IPS-18a (cell line): ENCODE results near the gene KANSL2.

Experiments used
- H3K27ac ChIP-seq: one replicate; pipeline ENCODE4 v1.5.1; 2013; ENCODE audit warnings: low read length
- H3K27me3 ChIP-seq: one replicate; pipeline ENCODE4 v1.6.1; 2013; ENCODE audit warnings: mild to moderate bottlenecking, low read length; ENCODE audit not compliant: control insufficient read depth, insufficient read depth
- H3K36me3 ChIP-seq: one replicate; pipeline ENCODE4 v1.6.1; 2013; ENCODE audit warnings: low read depth, low read length; ENCODE audit not compliant: control insufficient read depth
- H3K4me1 ChIP-seq: one replicate; pipeline ENCODE4 v1.6.1; 2013; ENCODE audit warnings: low read depth, low read length; ENCODE audit not compliant: control insufficient read depth
- H3K4me3 ChIP-seq: one replicate; pipeline ENCODE4 v1.5.1; 2013; ENCODE audit warnings: low read length
- H3K9ac ChIP-seq: one replicate; pipeline ENCODE4 v1.6.1; 2013; ENCODE audit warnings: mild to moderate bottlenecking, low read length, moderate library complexity
- H3K9me3 ChIP-seq: one replicate; pipeline ENCODE4 v1.6.1; 2013; ENCODE audit warnings: low read depth, low read length; ENCODE audit not compliant: control insufficient read depth

KANSL2 gene

DNA sequence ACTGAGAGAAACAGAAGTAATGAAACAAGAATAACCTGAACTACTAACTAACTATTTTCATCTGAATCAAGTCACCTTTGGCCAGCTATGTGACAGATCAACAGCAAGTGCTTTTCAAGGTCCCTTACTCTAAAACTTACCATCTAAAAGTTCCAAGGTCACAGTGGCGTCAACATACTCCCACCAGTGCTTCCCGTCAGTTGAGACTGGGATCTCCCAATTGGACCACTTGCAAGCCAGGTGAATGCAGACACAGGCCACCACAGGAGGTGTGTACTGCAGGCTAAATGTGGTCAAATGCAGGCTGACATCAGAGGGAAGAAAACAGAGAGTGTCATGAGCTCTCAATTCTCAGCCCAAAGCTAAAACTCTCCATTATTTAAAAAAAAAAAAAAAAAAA lies 13.8 kb upstream of the KANSL2 start:
- Histone ChIP-seq H3K36me3 (peaks cover 67% of the 10 kb centered on the region), H3K27me3 (no peaks in the 10 kb centered on the region), H3K9ac (no peak overlapping the region), H3K4me1 (no peaks in the 10 kb centered on the region), H3K9me3 (no peaks in the 10 kb centered on the region), H3K4me3 (no peak overlapping the region), H3K27ac (no peak overlapping the region)

- H3K4me1 ChIP-seq, result no peaks in the 10 kb centered on the region
- H3K9ac ChIP-seq, result no peak overlapping the region
- H3K4me3 ChIP-seq, result no peak overlapping the region
- H3K9me3 ChIP-seq, result no peaks in the 10 kb centered on the region
- no peak overlapping the region for H3K27ac ChIP-seq
- peaks cover 69% of the 10 kb centered on the region for H3K36me3 ChIP-seq
- no peaks in the 10 kb centered on the region for H3K27me3 ChIP-seq
These were observed 12.0 kb upstream of the KANSL2 start for GRCh38 chr12:48694038-48694437.

- Histone ChIP-seq H3K9me3 (no peaks in the 10 kb centered on the region), H3K4me3 (no peak overlapping the region), H3K36me3 (peaks cover 73% of the 10 kb centered on the region), H3K27ac (no peak overlapping the region), H3K9ac (no peak overlapping the region), H3K4me1 (no peaks in the 10 kb centered on the region), H3K27me3 (no peaks in the 10 kb centered on the region)
These were observed 11.5 kb upstream of the KANSL2 start for GRCh38 chr12:48693572-48693971.

- Histone ChIP-seq H3K4me1 (no peaks in the 10 kb centered on the region), H3K9ac (no peak overlapping the region), H3K4me3 (no peak overlapping the region), H3K9me3 (no peaks in the 10 kb centered on the region), H3K36me3 (peaks cover 67% of the 10 kb centered on the region), H3K27me3 (no peaks in the 10 kb centered on the region), H3K27ac (no peak overlapping the region)
These were observed 9.9 kb upstream of the KANSL2 start for GRCh38 chr12:48691826-48692487.

- no peak overlapping the region for H3K9ac ChIP-seq
- H3K36me3 ChIP-seq, result peaks cover 62% of the 10 kb centered on the region
These were observed 9.0 kb upstream of the KANSL2 start for GRCh38 chr12:48690990-48691389.

DNA sequence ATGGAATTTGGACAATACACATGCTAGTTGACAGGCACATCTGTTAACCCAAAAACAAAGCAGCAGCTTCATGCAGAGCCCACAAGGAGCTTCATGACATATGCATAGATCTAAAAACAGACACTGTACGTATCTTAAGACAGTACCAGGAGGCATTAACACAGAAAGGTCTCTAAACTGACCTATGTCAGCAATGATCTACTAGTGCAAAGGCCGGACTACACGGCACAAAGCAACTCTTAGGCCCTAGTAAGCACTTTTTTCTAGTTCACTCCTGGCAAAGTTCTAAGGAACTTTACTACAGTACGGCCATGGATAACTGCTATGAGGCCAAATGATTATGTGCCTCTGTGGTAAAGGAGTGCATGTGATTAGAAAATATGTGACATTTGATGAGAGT lies 8.4 kb upstream of the KANSL2 start:
- Histone ChIP-seq H3K9ac (no peak overlapping the region), H3K27me3 (no peaks in the 10 kb centered on the region), H3K36me3 (peaks cover 56% of the 10 kb centered on the region)

More at GRCh38 chr12:48690990-48691389, 9.0 kb upstream of the KANSL2 start:
- Histone ChIP-seq H3K27me3 (no peaks in the 10 kb centered on the region), H3K4me1 (no peaks in the 10 kb centered on the region), H3K9me3 (no peaks in the 10 kb centered on the region), H3K27ac (no peak overlapping the region), H3K4me3 (no peak overlapping the region)

GRCh38 chr12:48688836-48689235 lies 6.8 kb upstream of the KANSL2 start:
- Histone ChIP-seq H3K4me3 (no peak overlapping the region), H3K27me3 (no peaks in the 10 kb centered on the region), H3K9ac (no peak overlapping the region), H3K36me3 (peaks cover 41% of the 10 kb centered on the region), H3K4me1 (no peaks in the 10 kb centered on the region), H3K27ac (no peak overlapping the region), H3K9me3 (no peaks in the 10 kb centered on the region)

More for the DNA sequence above, 8.4 kb upstream of the KANSL2 start:
- H3K4me1 ChIP-seq, result no peaks in the 10 kb centered on the region
- H3K27ac ChIP-seq, result no peak overlapping the region
- H3K9me3 ChIP-seq, result no peaks in the 10 kb centered on the region
- H3K4me3 ChIP-seq, result no peak overlapping the region

GRCh38 chr12:48687592-48687991 lies 5.6 kb upstream of the KANSL2 start:
- Histone ChIP-seq H3K4me3 (no peak overlapping the region), H3K4me1 (no peaks in the 10 kb centered on the region), H3K9me3 (no peaks in the 10 kb centered on the region), H3K36me3 (peaks cover 28% of the 10 kb centered on the region), H3K9ac (no peak overlapping the region), H3K27me3 (no peaks in the 10 kb centered on the region), H3K27ac (no peak overlapping the region)

- Histone ChIP-seq H3K4me1 (no peaks in the 10 kb centered on the region), H3K36me3 (peaks cover 23% of the 10 kb centered on the region), H3K27ac (no peak overlapping the region), H3K4me3 (no peak overlapping the region), H3K9ac (no peak overlapping the region), H3K27me3 (no peaks in the 10 kb centered on the region), H3K9me3 (no peaks in the 10 kb centered on the region)
These were observed 4.7 kb upstream of the KANSL2 start for GRCh38 chr12:48686615-48687334.

- no peak overlapping the region for H3K27ac ChIP-seq
- H3K4me1 ChIP-seq, result no peaks in the 10 kb centered on the region
- no peak overlapping the region for H3K4me3 ChIP-seq
These were observed 4.1 kb upstream of the KANSL2 start for GRCh38 chr12:48686037-48686595.

DNA sequence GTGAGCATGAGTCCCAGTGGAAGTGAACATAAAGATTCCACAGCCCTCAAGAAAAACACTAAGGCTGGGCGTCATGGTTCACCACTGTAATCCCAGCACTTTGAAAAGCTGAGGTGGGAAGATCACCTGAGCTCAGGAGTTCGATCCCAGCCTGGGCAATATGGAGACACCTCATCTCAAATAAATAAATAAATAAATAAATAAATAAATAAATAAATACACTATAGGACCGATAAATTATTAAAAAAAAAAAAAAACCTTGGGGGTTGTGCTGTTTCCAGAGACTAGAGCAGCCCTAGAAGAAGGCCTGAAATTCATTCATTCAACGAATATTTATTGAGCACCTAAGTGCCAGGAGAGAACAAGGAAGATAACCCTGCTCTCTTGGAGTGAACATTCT lies 1.5 kb upstream of the KANSL2 start:
- H3K4me3 ChIP-seq, result no peak overlapping the region
- H3K27ac ChIP-seq, result no peak overlapping the region
- H3K27me3 ChIP-seq, result no peaks in the 10 kb centered on the region
- H3K9me3 ChIP-seq, result no peaks in the 10 kb centered on the region
- no peaks in the 10 kb centered on the region for H3K4me1 ChIP-seq
- H3K36me3 ChIP-seq, result peaks cover 24% of the 10 kb centered on the region
- no peak overlapping the region for H3K9ac ChIP-seq

More at GRCh38 chr12:48686037-48686595, 4.1 kb upstream of the KANSL2 start:
- Histone ChIP-seq H3K9me3 (no peaks in the 10 kb centered on the region), H3K9ac (no peak overlapping the region), H3K27me3 (no peaks in the 10 kb centered on the region), H3K36me3 (peaks cover 24% of the 10 kb centered on the region)
